Hepatocyte (in vitro differentiated cells): ENCODE data around the gene PRRG3.

Experiments used
- EZH2phosphoT487 ChIP-seq: fragments of 200-600 bp; sonication (generic); IDR thresholded peaks from one replicate; pipeline ENCODE4 v1.6.1; 2018; ENCODE audit warnings: antibody characterized with exemption, mild to moderate bottlenecking, low read depth, moderate library complexity; ENCODE audit not compliant: unreplicated experiment, severe bottlenecking
- TF ChIP-seq, protein P1 (sequence below): fragments of 200-600 bp; sonication (generic); IDR thresholded peaks from 2 replicates; pipeline ENCODE4 v1.5.1; 2016; ENCODE audit warnings: antibody characterized with exemption, mild to moderate bottlenecking; ENCODE audit not compliant: poor library complexity

DNA sequence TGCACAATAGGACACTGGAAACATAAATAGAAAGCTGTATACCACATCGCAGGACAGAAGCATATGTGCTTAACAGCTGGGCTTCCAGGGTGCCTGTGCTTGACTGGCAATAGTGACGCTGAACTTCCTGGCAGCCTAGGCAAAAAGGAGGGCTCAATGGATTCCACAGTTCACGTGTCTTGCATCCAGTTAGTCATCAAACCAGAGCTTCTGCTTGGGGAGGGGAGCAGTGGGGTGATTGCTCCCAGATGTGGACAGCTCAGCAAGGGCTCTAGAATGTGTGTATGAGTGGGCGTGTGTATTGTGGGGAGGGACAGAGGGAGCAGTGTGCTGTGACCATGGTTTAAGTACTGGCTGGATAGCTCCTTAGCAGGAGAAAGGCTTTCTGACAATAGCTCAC, 2.3 kb downstream of the PRRG3 start:
- TF ChIP-seq, protein P1, sequence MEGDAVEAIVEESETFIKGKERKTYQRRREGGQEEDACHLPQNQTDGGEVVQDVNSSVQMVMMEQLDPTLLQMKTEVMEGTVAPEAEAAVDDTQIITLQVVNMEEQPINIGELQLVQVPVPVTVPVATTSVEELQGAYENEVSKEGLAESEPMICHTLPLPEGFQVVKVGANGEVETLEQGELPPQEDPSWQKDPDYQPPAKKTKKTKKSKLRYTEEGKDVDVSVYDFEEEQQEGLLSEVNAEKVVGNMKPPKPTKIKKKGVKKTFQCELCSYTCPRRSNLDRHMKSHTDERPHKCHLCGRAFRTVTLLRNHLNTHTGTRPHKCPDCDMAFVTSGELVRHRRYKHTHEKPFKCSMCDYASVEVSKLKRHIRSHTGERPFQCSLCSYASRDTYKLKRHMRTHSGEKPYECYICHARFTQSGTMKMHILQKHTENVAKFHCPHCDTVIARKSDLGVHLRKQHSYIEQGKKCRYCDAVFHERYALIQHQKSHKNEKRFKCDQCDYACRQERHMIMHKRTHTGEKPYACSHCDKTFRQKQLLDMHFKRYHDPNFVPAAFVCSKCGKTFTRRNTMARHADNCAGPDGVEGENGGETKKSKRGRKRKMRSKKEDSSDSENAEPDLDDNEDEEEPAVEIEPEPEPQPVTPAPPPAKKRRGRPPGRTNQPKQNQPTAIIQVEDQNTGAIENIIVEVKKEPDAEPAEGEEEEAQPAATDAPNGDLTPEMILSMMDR: no peak
- TF ChIP-seq EZH2phosphoT487: no peak
